NCI-H1436 (cell line): ENCODE measurements around the gene TPSD1.

Experiments used
- DNase-seq: peaks from one replicate; lab custom pipeline; 2025; lab: John Stamatoyannopoulos, UW

The TPSD1 gene

GRCh38 chr16:1299868-1300203, 44.0 kb downstream of the TPSD1 start:
- no peak for DNase-seq

GRCh38 chr16:1300664-1301476, 45.0 kb downstream of the TPSD1 start:
- no peak for DNase-seq

- DNase-seq, result no peak
Measured at GRCh38 chr16:1301562-1301961, 45.7 kb downstream of the TPSD1 start.

DNA sequence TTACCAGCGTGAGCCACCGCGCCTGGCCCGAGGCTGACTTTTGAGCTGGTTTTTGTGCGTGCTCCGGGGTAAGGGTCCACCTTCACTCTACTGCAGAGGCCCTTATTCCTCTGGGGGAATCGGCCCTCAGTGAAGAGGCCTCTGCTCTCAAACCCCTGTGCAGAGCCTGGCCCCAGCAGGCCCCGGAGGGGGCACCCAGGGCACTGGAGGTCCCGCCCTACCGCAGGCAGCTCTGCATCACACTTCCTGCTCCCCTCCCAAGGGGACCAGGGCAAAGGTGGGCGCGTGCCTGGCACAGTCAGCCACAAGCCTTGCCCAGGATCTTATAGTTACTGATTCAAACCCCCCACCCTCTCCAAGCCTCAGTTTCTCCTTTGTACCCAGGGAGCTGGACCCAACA, 50.0 kb downstream of the TPSD1 start:
- no peak for DNase-seq

DNA sequence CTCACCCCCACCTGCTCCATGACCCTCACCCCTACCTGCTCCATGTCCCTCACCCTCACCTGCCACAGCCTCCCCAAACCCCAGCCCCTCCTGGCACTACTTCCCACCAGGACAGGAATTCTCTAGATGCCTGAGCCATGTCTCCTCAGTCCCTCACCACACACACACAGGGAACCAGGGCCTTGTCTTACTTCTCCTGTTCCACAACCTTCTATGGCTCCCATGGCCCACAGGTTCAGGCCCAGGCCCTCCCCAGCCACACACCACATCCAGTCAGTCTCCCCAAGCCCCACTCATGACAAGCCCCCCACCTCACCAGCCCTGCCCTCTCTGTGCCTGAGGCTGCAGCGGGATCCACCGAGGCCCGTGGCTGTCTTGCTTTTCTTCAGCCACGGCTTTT, 50.5 kb downstream of the TPSD1 start:
- no peak for DNase-seq

- peak; percentile 64 for DNase-seq
Measured at GRCh38 chr16:1308036-1308976, 52.4 kb downstream of the TPSD1 start.
